Activated T-cell treated with anti-CD3 and anti-CD28 coated beads for 1 hour (primary cell): ENCODE data around the gene MIPOL1.
"Not testable (repeated sequence)": the region's sequence is repeated elsewhere in the genome, so short reads cannot be mapped to it uniquely, and the experiment has no call there.

Experiments
- DNase-seq: peaks from one replicate; pipeline ENCODE4 v3.0.0-alpha.2; 2020; ENCODE audit warnings: low read depth

Gene MIPOL1

GRCh38 chr14:37187294-37187693 lies 10.4 kb upstream of the MIPOL1 start:
- DNase-seq, result no peak

DNA sequence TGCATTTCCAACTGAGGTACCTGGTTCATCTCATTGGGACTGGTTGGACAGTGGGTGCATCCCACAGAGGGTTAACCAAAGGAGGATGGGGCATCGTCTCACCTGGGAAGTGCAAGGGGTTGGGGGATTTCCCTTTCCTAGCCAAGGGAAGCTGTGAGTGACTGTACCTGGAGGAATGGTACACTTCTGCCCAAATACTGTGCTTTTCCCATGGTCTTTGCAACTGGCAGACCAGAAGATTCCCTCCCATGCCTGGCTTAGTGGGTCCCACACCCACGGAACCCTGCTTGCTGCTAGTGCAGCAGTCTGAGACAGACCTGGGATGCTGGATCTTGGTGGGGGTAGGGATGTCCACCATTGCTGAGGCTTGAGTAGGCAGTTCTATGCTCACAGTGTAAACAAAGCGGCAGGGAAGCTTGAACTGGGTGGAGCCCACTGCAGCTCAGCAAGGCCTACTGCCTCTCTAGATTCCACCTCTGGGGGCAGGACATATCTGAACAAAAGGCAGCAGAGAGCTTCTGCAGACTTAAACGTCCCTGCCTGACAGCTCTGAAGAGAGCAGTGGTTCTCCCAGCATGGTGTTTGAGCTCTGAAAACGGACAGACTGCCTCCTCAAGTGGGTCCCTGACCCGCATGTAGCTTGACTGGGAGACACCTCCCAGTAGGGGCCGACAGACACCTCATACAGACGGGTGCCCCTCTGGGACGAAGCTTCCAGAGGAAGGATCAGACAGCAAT lies 9.7 kb upstream of the MIPOL1 start:
- not testable (repeated sequence) for DNase-seq

DNA sequence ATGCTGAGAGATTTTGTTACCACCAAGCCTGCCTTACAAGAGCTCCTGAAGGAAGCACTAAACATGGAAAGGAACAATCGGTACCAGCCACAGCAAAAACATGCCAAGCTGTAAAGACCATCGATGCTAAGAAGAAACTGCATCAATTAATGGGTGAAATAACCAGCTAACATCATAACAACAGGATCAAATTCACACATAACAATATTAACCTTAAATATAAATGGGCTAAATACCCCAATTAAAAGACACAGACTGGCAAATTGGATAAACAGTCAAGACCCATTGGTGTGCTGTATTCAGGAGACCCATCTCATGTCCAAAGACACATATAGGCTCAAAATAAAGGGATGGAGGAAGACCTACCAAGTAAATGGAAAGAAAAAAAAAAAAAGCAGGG lies 8.0 kb upstream of the MIPOL1 start:
- DNase-seq, result not testable (repeated sequence)

- no peak for DNase-seq
These were observed 3.0 kb upstream of the MIPOL1 start for GRCh38 chr14:37194698-37195097.

DNA sequence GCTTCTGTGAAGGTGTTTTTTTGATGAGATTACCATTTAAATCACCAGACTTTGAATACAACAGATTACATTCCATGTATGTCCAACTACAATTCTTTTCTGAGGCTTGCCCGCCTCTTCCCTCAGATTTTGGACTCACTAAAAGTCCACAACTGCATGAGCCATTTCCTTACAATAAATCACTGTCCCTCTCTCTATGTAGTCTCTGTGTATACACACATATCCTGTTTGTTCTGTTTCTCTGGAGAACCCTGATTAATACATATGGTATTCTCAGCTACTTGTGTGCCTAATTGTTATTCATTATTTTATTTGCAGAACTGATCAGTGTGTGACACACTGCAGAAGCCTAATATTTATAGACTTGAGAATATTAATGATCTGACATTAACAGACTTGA lies 2.4 kb upstream of the MIPOL1 start:
- DNase-seq, result no peak

DNA sequence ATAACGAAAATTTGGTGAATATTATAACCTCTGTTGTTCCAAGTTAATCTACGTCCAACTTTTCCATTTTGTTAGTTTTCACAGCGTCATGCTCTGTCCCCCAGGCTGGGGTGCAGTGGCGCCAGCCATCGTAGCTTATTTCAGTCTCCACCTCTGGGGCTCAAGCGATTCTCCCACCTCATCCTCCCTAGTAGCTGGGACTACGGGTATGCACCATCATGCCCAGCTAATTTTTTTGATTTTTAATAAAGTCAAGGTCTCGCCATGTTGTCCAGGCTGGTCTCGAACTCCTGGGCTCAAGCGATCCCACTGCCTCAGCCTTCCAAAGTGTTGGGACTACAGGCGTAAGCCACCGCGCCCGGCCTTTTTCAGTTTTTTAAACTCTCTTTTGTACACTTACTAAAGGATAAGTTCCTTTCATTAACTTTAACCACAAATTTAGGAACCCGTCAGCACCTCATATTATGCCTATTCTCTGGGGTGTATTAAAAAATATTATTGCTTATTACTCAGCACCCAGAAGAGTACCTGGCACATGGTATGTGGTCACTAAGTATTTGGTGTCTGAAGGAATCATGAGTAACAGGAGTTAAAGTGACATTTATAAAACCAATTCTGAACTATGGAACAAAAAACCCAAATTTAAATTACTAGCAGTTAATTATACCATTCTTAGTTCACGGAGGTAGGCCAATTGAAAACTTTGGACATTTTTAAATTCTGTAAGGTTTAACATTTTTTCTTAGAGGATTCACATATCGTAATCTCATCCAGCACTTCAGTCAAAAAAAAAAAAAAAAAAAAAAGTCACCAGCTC lies 925 bp upstream of the MIPOL1 start:
- DNase-seq, result no peak

- DNase-seq, result no peak
These were observed 499 bp downstream of the MIPOL1 start for GRCh38 chr14:37198273-37198598.

DNA sequence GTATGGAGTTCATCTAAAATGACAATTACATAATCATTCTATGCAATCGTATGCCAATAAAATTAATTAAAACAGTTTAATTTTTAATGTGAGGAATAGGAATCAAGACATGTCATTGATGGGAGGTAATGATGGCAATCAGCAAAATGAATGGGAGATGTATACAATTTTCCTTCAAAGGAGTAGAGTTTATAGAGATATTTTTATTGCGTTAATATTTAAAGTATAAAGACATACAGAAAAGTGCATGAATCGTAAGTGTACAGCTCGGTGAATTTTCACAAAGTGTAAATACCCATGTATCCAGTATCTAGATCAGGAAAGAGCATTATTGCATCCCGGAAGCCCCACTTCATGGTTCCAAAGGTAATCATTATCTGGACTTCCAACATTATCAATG lies 1.2 kb downstream of the MIPOL1 start:
- DNase-seq, result no peak

- DNase-seq, result no peak
These were observed 4.0 kb downstream of the MIPOL1 start for GRCh38 chr14:37201724-37202123.

DNA sequence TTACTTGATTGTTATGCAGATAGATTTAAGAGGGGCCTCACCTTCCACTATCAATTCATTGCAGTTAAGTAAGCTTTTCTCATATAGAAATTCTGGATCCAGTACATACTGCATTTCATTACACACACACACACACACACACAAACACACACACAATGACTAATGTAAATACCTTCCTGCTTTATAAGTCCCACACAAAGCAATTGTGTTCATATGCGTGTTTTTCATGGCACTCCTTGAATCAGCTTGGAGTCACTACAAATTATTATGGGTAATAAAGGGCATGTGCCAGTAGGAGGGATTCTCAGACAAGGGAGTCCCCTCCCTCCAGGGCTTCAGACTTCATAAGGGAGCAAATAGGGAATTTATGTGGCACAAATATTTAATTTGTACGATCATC lies 4.5 kb downstream of the MIPOL1 start:
- no peak for DNase-seq

DNA sequence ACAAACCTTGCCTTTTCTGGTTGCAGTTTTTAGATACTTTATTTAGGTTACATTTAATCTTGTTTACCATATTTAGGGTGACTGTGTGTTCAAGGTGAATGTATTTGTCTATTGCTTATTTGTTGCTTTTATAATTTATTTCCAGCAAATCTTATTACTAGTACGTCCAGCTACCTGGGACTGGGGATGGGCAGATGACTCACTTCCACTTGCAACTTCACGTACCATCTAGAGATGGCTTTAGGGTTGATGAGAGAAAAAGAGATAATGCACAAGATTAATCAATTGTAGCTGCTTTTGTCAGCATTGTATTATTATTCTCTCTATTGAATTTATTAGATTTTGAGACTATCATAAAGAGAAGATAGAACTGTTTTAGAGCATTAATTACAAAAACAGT lies 5.1 kb downstream of the MIPOL1 start:
- no peak for DNase-seq

- DNase-seq, result no peak
These were observed 5.7 kb downstream of the MIPOL1 start for GRCh38 chr14:37203423-37203822.

DNA sequence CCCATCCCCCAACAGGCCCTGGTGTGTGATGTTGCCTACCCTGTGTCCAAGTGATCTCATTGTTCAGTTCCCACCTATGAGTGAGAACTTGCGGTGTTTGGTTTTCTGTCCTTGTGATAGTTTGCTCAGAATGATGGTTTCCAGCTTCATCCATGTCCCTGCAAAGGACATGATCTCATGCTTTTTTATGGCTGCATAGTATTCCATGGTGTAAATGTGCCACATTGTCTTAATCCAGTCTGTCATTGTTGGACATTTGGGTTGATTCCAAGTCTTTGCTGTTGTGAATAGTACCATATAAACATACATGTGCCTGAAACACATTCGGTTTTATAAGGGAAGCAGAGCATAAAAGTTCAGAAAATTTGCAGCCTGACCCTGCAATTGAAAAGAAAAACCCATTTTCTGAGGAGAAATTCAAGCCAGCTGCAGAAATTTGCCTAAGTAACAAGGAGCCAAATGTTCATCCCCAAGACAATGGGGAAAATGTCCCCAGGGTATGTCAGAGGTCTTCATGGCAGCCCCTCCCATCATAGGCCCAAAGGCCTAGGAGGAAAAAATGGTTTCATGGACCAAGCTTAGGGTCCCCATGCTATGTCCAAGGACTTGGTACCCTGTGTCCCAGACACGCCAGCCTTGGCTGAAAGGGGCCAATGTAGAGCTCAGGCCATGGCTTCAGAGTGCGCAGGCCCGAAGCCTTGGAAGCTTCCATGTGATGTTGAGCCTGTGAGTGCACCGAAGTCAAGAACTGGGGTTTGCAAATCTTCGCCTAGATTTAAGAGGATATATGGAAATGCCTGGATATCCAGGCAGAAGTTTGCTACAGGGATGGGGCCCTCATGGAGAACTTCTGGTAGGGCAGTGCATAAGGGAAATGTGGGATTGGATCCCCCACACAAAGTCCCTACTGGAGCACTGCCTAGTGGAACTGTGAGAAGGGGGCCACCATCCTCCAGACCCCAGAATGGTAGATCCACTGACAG lies 8.2 kb downstream of the MIPOL1 start:
- not testable (repeated sequence) for DNase-seq

- not testable (repeated sequence) for DNase-seq
These were observed 11.9 kb downstream of the MIPOL1 start for GRCh38 chr14:37209617-37210016.

- no peak for DNase-seq
These were observed 12.7 kb downstream of the MIPOL1 start for GRCh38 chr14:37210448-37210847.

DNA sequence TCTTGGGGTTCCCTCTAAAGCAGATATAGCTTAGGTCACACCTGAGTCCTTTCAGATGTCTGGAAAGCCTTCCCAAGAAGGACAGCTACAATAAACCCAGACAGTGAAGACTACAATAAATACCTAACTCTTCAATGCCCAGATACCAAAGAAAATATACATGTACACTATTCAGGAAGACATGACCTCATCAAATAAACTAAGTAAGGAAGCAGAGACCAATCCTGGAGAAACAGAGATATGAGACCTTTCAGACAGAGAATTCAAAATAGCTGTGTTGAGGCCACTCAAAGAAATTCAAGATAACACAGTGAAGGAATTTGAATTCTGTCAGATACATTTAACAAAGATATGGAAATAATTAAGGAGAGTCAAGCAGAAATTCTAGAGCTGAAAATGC lies 15.3 kb downstream of the MIPOL1 start:
- no peak for DNase-seq

DNA sequence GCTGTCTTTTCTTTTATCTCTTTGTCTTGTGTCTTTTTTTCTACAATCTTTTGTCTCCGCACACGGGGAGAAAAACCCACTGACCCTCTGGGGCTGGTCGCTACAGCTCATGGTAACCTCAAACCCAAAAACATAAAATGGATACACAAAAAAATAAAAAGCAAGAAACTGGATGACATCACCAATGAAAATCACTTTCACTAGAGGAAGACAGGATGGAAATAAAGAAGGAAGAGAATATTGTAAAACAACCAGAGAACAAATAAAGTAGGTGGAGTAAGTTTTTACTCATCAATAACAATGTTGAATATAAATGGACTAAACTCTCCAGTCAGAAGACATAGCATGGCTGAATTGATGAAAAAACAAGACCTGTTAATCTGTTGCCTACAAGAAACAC lies 17.6 kb downstream of the MIPOL1 start:
- DNase-seq, result no peak

DNA sequence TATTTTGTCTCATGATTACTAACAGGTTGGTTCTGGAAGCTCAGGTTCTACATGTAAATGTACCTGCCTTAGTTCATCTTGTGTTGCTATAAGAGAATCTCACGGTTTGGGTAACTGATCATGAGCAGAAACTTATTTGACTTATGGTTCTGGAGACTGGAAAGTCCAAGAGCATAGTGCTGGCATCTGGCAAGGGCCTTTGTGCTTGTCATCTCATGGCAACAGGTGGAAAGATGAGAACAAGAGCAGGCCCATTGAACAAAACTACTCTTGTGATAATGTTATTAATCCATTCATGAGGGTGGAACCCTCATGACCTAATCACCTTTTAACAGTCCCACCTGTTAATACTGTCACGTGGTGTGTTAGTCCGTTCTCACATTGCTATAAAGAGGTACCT lies 23.3 kb downstream of the MIPOL1 start:
- DNase-seq, result no peak

- DNase-seq, result no peak
These were observed 26.3 kb downstream of the MIPOL1 start for GRCh38 chr14:37223947-37224474.

DNA sequence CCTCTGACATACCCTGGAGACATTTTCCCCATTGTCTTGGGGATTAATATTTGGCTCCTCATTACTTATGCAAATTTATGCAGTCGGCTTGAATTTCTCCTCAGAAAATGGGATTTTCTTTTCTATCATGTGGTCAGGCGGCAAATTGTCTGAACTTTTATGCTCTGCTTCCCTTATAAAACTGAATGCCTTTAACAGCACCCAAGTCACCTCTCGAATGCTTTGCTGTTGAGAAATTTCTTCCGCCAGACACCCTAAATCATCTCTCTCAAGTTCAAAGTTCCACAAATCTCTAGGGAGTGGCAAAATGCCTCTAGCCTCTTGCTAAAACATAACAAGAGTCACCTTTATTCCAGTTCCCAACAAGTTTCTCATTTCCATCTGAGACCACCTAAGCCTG lies 27.9 kb downstream of the MIPOL1 start:
- DNase-seq, result not testable (repeated sequence)

DNA sequence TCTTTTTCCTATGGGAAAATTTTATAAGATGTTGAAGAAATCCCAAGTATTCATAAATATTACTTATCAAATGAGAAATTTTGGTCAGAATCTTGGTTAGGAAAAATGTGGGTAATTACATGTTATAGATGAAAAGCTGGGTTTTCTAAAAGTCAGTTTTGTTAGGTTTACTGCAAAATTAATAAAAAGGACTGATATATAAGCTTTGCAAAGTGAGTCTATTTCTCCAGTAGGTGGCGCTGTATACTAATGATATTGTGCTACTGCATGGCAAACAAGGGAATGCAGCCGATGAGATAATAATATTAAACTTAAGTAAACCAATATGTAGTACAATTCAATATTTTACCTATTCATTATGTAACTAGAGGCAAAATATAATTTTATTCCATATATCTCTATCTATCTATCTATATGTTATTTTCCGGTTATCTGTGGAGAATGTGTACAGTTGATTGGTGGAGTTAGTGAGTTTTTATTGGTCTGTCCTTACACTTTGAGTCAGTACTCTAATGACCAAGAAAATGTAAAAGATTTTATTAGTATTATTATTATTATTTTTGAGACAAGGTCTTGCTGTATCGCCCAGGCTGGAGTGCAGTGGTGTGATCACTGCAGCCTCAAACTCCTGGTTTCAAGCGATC lies 32.9 kb downstream of the MIPOL1 start:
- DNase-seq, result no peak
